ENCODE results near the gene ZNF385D. TPM values are rescaled to one million over a fixed set of nuclear protein-coding genes. Genes with fewer than 3 reads are reported as not detected.
A peak's percentile ranks its signal among the peaks of the same experiment; 100 is the strongest.

The ZNF385D gene
- total and polyA plus RNA-seq, 8 donors = 0.42 to 4.0 (median 1.1) TPM

- Histone ChIP-seq H3K36me3 (no peaks in the 10 kb centered on the region), H3K9me3 (no peaks in the 10 kb centered on the region), H3K27me3 (no peaks in the 10 kb centered on the region), H3K4me3 (no peak overlapping the region), H3K27ac (no peak overlapping the region), H3K4me1 (no peaks in the 10 kb centered on the region)
- intact Hi-C loops (cut with DNase I) = no loop called here
- FAIRE-seq (no peak), DNase-seq (no peak), ATAC-seq (peak in 1 of 4 donors; percentile 56)
- no peak for TF ChIP-seq CTCF (IDR thresholded peaks at IDR 0.05)
- 28 to 42% methylated on average over 3 of the region's 3 CpGs for WGBS, 2 donors
Observed at GRCh38 chr3:21718161-21718765, 32.7 kb downstream of the ZNF385D start.

GRCh38 chr3:21715662-21716061 lies 35.3 kb downstream of the ZNF385D start:
- Histone ChIP-seq H3K27me3 (no peaks in the 10 kb centered on the region), H3K36me3 (no peaks in the 10 kb centered on the region), H3K4me1 (no peaks in the 10 kb centered on the region), H3K4me3 (no peak overlapping the region), H3K9me3 (no peaks in the 10 kb centered on the region), H3K27ac (no peak overlapping the region)
- intact Hi-C loops (cut with DNase I) = no loop called here
- TF ChIP-seq CTCF (IDR thresholded peaks at IDR 0.05) = no peak
- WGBS, 2 donors = 50 to 84% methylated on average over 2 of the region's 2 CpGs
- no peak for FAIRE-seq
- DNase-seq = no peak
- no peak for ATAC-seq

GRCh38 chr3:21705769-21706168 lies 45.2 kb downstream of the ZNF385D start:
- Histone ChIP-seq H3K27me3 (no peaks in the 10 kb centered on the region), H3K36me3 (no peaks in the 10 kb centered on the region), H3K27ac (no peak overlapping the region), H3K4me3 (no peak overlapping the region), H3K9me3 (no peaks in the 10 kb centered on the region), H3K4me1 (no peaks in the 10 kb centered on the region)
- ATAC-seq (peak; percentile 64 to 89 (median 85)), DNase-seq (peak in 4 of 6 donors; percentile 22 to 40 (median 30)), FAIRE-seq (no peak)
- TF ChIP-seq CTCF (IDR thresholded peaks at IDR 0.05) = no peak
- intact Hi-C loops (cut with DNase I) = no loop called here
- WGBS, 2 donors = 18 to 36% methylated on average over 3 of the region's 3 CpGs

- no peak overlapping the region for H3K4me3 ChIP-seq
- FAIRE-seq = no peak
- ATAC-seq = no peak
- H3K27ac ChIP-seq = no peak overlapping the region
- intact Hi-C loops (cut with DNase I) = no loop called here
- no peaks in the 10 kb centered on the region for H3K9me3 ChIP-seq
- no peak for DNase-seq
- no peaks in the 10 kb centered on the region for H3K4me1 ChIP-seq
- H3K27me3 ChIP-seq = no peaks in the 10 kb centered on the region
- WGBS, 2 donors = 42 to 45% methylated on average over 1 of the region's 1 CpG
- H3K36me3 ChIP-seq = no peaks in the 10 kb centered on the region
- no peak for TF ChIP-seq CTCF (IDR thresholded peaks at IDR 0.05)
Observed at GRCh38 chr3:21704796-21705195, 46.2 kb downstream of the ZNF385D start.

GRCh38 chr3:21703291-21703690 lies 47.7 kb downstream of the ZNF385D start:
- TF ChIP-seq CTCF (IDR thresholded peaks at IDR 0.05) = no peak
- 41 to 46% methylated on average over 2 of the region's 2 CpGs for WGBS, 2 donors

More at GRCh38 chr3:21703291-21703690, 47.7 kb downstream of the ZNF385D start:
- ATAC-seq (no peak), DNase-seq (no peak), FAIRE-seq (no peak)
- intact Hi-C loops (cut with DNase I) = no loop called here
- no peaks in the 10 kb centered on the region for H3K27me3 ChIP-seq
- no peaks in the 10 kb centered on the region for H3K4me1 ChIP-seq
- no peaks in the 10 kb centered on the region for H3K36me3 ChIP-seq
- no peaks in the 10 kb centered on the region for H3K9me3 ChIP-seq
- no peak overlapping the region for H3K4me3 ChIP-seq
- H3K27ac ChIP-seq = no peak overlapping the region

Data from pancreas (tissue), 10 donors.